Right cardiac atrium (tissue), 5 donors: ENCODE measurements around the gene RAMACL. TPM values are rescaled to one million over a fixed set of nuclear protein-coding genes. Genes with fewer than 3 reads are reported as not detected.

ENCODE experiments used
- ATAC-seq, 2 donors: fragments of 200-7000 bp; cut with Tn5 transposase; one replicate each; pipeline versions ENCODE4 v1.8.0 to v1.9.1; 2020; ENCODE audit warnings: moderate library complexity in 2 of 2, mild to moderate bottlenecking in 1 of 2
- DNase-seq, 3 donors: peaks; one replicate each; pipeline ENCODE4 v3.0.0-alpha.2; 2020
- H3K27ac ChIP-seq: one replicate; pipeline ENCODE4 v1.5.1; 2013; ENCODE audit warnings: mild to moderate bottlenecking, low read length, control low read depth, moderate library complexity
- H3K27me3 ChIP-seq: one replicate; pipeline ENCODE4 v1.6.1; 2013; ENCODE audit not compliant: control insufficient read depth, insufficient read depth
- H3K4me1 ChIP-seq: one replicate; pipeline ENCODE4 v1.6.1; 2013; ENCODE audit warnings: low read length; ENCODE audit not compliant: control insufficient read depth, insufficient read depth
- H3K4me3 ChIP-seq: one replicate; pipeline ENCODE4 v1.5.1; 2013; ENCODE audit warnings: low read length, control low read depth
- H3K9me3 ChIP-seq: one replicate; pipeline ENCODE4 v1.6.1; 2013; ENCODE audit warnings: low read length; ENCODE audit not compliant: control insufficient read depth
- WGBS: extraction: QIAGEN DNeasy Blood & Tissue Kit; methylation state at CpG from one replicate; pipeline ENCODE4 v1.1.7; 2013; 5-methylcytosine and 5-hydroxymethylcytosine counted together
- intact Hi-C, 4 donors: fragments of 100-400 bp; cut with DNase I; formaldehyde crosslinking; loops; one replicate each; pipeline versions ENCODE4 v1.11.0 to v1.14.0; 2022 to 2023
- polyA plus RNA-seq: library from polyadenylated mRNA; stranded (reverse); fragments of 200-250 nt; gene quantifications from one replicate; pipeline ENCODE4 v1.2.3, GENCODE V29; 2013
- total RNA-seq, 4 donors: library from RNA; stranded (reverse); fragmentation: NEBNext Ultra II Directional; extraction: Animal tissue kit (Norgen Biotek cat#: 25700); gene quantifications; one replicate each; pipeline ENCODE4 v1.2.1, GENCODE V29; 2021
- donor health status: healthy with polysubstance abuse.
- donor health status: DM: no; HTN: yes; CAD: no.
- donor health status: DM: no; HTN: no; CAD: no.
- donor health status: DM: no; HTN: yes; CAD: no; lungs with severe emphysema.
- donor health status: DM: yes; HTN: yes; CAD: no.

Gene RAMACL
- total and polyA plus RNA-seq, 5 donors: 0.31 to 1.0 (median 0.47) TPM

DNA sequence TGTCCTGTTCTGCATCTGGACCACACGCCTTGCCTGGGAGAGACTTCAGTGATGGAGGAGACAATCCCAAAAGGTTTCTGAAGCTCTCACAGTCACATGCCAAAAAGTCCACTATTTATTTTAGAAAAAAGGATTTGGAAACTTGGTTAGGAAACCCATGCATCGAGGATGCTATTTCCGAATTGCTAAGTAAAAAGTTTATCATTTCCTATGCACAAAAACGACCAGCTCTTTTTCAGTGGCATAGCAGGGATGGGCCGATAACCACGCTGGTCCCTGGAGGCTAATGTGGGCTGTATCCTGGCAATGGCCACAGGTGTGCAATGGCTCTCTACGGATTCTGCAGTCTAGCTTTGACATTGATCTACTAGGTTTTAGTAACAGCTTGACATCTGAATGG, 33.9 kb downstream of the RAMACL start:
- 84% methylated on average over 7 of the region's 7 CpGs for WGBS
- H3K27me3 ChIP-seq: no peaks in the 10 kb centered on the region
- intact Hi-C loops: loop anchor here in 2 of 4 donors (10.0 kb wide), 1 partner anchor 72 kb away; the partner anchor contains the start of gene RPS6KA2 (in 2 of the 2)
- no peak overlapping the region for H3K4me3 ChIP-seq
- no peak overlapping the region for H3K27ac ChIP-seq
- H3K9me3 ChIP-seq: no peaks in the 10 kb centered on the region
- DNase-seq (no peak), ATAC-seq (no peak)
- H3K4me1 ChIP-seq: peaks cover 8% of the 10 kb centered on the region

DNA sequence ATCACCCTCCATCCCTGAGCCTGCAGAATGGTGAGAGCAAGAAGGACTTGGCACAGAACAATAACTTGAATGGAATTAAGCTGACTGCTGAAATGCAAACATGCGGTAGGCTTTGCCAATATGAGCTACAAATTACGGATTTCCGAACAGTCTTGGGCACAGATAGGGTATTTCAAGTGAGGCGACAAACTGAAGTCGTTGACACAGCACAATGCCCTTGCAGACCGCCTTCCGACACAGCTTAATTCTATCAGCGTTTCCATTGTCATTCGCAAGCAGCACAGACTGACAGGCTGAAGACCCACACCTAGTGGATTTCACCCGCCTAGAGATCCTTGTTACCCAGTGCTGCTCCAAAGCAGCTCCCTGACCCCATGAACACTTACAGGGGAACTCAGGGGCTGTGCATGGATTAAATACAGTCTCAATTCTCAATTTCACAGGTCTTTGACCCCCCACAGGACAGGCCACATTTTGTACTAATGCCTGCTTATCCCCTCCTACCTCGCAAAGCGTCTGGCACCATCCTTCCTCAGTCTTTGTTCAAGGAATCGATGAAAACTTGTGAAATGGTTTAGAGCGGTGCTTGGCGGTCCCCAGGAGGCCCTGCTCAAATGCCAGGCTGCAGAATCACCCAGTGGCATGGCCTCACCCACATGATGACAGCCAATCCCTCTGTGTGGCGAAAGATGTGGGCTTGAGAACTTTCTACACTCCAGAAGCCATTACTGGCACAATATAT, 34.6 kb downstream of the RAMACL start:
- 90% methylated on average over 16 of the region's 16 CpGs for WGBS
- no peaks in the 10 kb centered on the region for H3K9me3 ChIP-seq
- H3K27me3 ChIP-seq: no peaks in the 10 kb centered on the region
- DNase-seq: no peak
- intact Hi-C loops: loop anchor here in 2 of 4 donors (10.0 kb wide), 1 partner anchor 73 kb away; the partner anchor contains the start of gene RPS6KA2 (in 2 of the 2)
- no peak overlapping the region for H3K4me3 ChIP-seq
- ATAC-seq: no peak
- H3K4me1 ChIP-seq: peaks cover 8% of the 10 kb centered on the region
- no peak overlapping the region for H3K27ac ChIP-seq

DNA sequence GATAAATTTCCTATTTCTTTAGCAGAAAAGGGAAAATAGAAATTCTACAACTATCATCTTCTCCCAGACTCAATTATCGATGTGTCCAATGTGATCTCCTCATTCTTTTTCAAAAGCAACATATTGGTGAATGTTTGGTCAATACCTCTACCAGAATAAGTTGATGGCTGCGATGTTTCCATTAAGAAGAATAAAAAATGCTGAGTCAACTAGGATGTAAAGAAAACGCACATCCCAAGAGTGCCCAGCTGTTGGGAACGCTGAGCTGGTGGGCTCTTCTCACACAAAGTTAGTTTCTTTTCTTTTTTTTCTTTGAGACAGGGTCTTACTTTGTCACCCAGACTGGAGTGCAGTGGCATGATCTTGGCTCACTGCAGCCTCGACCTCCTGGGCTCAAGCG, 39.8 kb downstream of the RAMACL start:
- 93% methylated on average over 6 of the region's 6 CpGs for WGBS
- ATAC-seq: no peak
- Histone ChIP-seq H3K4me3 (no peak overlapping the region), H3K27ac (no peak overlapping the region), H3K9me3 (no peaks in the 10 kb centered on the region), H3K4me1 (no peaks in the 10 kb centered on the region), H3K27me3 (no peaks in the 10 kb centered on the region)
- no peak for DNase-seq
- intact Hi-C loops: no loop called here

DNA sequence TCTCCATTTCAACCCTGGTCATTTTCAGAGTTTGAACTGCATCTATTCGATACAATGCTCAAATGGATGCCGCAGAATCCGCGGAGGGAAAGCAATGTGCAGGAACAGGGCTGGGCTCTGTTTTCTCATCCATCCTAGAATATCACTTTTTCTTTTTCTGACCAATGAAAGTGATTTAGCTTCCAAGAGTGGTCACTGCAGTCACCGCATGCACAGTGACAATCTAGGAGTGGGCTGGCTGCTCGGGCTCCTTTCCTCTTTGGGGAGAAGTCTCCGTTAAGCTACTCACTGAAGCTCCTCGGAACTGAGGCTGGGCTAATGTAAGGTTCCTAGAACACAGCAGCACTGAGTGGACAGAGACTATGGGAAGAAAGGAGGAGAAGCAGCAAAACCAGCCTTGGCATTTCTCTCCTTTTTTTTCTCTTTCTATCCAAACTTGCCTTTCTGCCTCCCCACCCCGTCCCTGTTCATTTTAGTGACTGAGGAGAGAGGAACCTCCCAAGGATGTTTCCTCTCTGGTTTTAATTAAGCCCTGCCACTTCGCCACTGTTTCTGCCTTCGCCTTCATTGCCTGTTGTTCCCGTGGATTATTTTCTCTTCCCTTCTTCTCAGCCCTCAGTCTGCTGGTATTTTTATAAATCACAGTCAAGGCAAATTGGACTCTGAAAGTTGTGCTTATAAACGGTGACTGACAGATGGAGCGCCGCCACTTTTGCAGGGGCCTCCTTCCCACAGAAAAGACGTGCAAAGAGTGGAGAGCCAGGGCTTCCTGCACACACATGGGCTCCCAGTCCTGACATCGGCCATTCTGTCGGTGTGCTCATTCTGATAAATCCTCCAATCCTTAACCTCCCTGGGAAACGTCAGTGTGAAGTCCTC, 41.1 kb downstream of the RAMACL start:
- intact Hi-C loops: no loop called here
- 92% methylated on average over 19 of the region's 19 CpGs for WGBS
- no peak for ATAC-seq

DNA sequence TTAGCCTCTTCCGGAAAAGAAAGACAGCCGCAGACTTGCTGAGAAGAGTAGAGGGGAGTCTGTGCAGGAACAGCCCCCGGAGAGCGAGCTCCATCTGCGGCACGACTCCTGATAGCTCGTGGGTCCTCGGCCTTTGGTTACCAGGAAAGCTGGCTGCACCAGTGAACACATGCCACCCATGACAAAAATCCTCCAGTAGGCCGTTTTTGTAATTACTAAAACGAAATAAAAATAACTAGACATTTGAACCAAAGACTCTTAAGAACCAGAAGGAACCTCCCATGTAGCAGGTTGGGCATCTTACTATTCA, 42.2 kb downstream of the RAMACL start:
- Histone ChIP-seq H3K4me3 (no peak overlapping the region), H3K9me3 (no peaks in the 10 kb centered on the region), H3K27me3 (no peaks in the 10 kb centered on the region), H3K27ac (no peak overlapping the region), H3K4me1 (no peaks in the 10 kb centered on the region)
- WGBS: 98% methylated on average over 10 of the region's 10 CpGs
- DNase-seq: no peak
- intact Hi-C loops: no loop called here
- ATAC-seq: no peak

More for the DNA sequence above, 41.1 kb downstream of the RAMACL start:
- DNase-seq: no peak
- no peaks in the 10 kb centered on the region for H3K4me1 ChIP-seq
- no peak overlapping the region for H3K27ac ChIP-seq
- H3K9me3 ChIP-seq: no peaks in the 10 kb centered on the region
- no peaks in the 10 kb centered on the region for H3K27me3 ChIP-seq
- no peak overlapping the region for H3K4me3 ChIP-seq

DNA sequence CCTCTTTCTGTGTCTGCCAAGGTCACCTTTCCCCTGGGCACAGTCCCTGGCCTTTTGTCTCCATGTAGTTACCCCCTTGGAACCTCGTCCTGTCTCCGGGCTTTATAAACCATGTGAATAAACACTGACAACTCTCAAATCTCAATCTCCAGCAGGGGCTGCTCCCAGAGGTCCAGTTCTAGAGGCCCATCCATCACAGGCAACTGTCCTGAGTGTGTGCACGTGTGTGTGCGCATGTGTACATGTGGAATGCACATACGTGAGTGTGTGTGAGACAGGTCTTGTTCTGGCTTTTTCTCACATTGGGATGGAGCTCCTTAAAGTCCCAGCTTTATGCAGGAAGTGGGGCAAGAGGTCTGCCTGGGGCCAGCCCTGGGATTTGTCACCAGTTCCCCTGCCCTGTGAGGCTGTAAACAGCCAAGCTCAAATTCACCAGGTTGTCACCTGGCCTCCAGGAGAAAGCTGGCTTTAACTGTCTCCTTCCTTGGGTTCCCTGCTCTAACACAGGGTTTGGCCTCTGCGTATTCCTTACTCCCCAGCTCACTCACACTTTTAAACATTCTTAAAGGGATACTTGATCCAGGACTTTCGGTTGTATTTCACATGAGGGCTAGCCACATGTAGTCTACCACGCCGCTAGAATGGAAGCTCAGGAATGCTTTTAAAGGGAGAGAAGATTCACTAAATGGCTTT, 42.7 kb downstream of the RAMACL start:
- Histone ChIP-seq H3K4me3 (no peak overlapping the region), H3K9me3 (no peaks in the 10 kb centered on the region), H3K27ac (no peak overlapping the region), H3K4me1 (no peaks in the 10 kb centered on the region), H3K27me3 (no peaks in the 10 kb centered on the region)
- ATAC-seq (no peak), DNase-seq (no peak)
- 91% methylated on average over 9 of the region's 9 CpGs for WGBS
- intact Hi-C loops: no loop called here

DNA sequence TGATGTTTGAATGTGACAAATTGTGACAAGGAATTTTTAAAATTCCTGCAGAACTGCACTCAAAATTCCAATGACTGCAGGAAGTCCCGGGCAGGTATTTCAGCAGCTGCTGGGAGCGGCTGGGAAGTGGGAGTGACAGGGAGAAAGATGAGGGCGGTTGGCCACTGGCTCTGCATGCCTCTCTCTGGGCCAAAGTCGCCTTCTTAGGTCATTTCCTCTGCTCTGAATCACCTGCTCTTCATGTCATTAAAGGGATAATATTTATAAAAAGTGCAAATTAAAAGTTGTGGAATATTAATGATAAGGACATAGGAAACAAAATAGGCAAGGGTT, 43.9 kb downstream of the RAMACL start:
- intact Hi-C loops: no loop called here
- 54% methylated on average over 4 of the region's 4 CpGs for WGBS
- ATAC-seq: peak in 1 of 2 donors; percentile 64

DNA sequence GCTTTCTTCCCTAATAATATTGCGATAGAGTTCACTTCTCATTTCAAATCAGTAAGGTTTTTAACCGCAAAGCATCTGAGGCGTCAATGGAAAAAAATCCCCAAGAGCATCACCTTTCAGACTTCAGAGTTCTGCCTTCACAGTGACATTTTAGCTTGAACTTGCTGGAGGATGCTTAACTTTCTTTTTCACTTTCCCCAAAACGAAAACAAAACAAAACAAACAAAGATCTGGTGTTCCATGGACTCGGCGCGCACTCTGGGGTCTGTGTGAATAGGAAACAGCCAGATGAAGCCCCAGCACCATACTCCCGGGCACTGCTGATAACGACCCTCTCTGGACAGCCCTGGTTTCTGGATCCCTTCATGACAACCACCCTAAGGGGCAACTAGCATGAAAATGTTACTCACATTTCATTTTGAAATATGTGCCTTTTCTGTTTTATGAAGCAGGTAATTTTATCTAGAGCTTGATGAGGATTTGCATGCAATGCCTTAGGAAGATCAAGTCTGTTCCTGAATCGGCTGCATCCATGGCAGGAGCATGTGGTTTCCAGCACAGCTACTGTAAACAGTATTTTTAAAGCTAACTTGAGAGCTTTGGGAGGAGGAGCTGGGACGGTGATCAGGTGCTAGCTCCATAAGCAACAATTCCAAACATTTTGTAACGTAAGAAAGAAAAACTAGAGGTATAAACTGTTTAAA, 44.5 kb downstream of the RAMACL start:
- peak overlapping the region; percentile 54 for H3K27ac ChIP-seq
- H3K4me1 ChIP-seq: no peaks in the 10 kb centered on the region
- H3K4me3 ChIP-seq: peak overlapping the region; percentile 12
- peak in 1 of 2 donors; percentile 37 for ATAC-seq
- H3K27me3 ChIP-seq: no peaks in the 10 kb centered on the region
- no peaks in the 10 kb centered on the region for H3K9me3 ChIP-seq
- intact Hi-C loops: no loop called here
- 70% methylated on average over 12 of the region's 12 CpGs for WGBS
- DNase-seq: no peak

More for the DNA sequence above, 43.9 kb downstream of the RAMACL start:
- H3K4me1 ChIP-seq: no peaks in the 10 kb centered on the region
- no peak overlapping the region for H3K4me3 ChIP-seq
- no peak overlapping the region for H3K27ac ChIP-seq
- no peaks in the 10 kb centered on the region for H3K27me3 ChIP-seq
- no peak for DNase-seq
- no peaks in the 10 kb centered on the region for H3K9me3 ChIP-seq

DNA sequence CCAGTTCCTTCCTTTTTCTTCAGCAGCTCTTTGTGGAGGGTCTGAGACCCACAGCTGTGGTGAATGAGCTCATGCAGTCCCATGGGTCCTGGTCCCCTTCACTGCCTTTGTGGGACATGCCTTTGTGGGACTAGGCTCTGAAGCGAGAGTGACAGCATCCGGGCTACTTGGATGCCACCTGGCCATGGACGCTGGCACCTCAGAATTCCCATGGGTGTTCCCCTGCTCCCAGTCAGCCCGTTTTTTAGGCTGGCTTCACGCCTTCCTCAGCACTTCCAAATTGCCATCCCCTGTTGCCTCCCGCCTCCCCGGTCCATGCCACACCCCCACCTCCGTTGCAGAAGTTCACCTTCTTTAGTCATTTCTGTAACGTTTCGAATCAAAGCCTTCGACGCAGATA, 45.1 kb downstream of the RAMACL start:
- 61% methylated on average over 12 of the region's 12 CpGs for WGBS
- H3K9me3 ChIP-seq: no peaks in the 10 kb centered on the region
- H3K27me3 ChIP-seq: no peaks in the 10 kb centered on the region
- no peaks in the 10 kb centered on the region for H3K4me1 ChIP-seq
- peak overlapping the region; percentile 12 for H3K4me3 ChIP-seq
- intact Hi-C loops: no loop called here
- peak overlapping the region; percentile 74 for H3K27ac ChIP-seq
- DNase-seq: no peak
- peak in 1 of 2 donors; percentile 19 for ATAC-seq

DNA sequence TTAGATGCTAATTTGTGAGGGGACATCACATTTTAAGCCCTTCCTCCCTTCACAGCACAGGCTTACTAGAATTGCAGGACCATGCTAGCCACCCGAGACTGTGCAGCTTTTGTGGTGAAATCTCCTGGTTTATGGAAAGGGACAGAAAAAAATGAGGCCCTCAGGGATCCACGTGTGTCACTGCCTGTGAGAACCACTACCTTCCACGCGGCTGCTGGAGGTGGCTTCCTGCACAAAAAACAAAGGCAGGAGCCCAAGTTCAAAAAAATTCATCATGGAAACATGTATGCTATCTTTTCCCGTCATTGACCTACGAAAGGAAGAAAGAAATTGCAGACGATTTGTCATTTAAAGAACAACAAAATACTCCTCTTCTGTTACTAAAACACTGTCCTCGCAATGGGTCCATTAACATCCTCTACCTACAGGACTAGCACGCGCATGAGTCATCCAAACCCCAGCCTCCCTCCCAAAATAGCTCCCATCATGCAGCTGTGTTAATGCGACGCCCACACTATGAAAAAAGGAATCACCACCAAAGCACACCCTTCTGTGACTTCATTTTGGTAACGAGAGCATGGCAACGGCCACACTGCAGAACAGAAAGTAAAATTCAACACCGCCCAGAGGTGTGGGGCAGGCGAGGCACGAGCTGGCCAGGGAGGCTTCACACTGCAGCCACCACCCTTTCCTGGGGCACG, 45.7 kb downstream of the RAMACL start:
- intact Hi-C loops: no loop called here
- 64% methylated on average over 18 of the region's 18 CpGs for WGBS
- DNase-seq: no peak
- Histone ChIP-seq H3K9me3 (no peaks in the 10 kb centered on the region), H3K4me1 (no peaks in the 10 kb centered on the region), H3K27me3 (no peaks in the 10 kb centered on the region), H3K27ac (peak overlapping the region; percentile 74), H3K4me3 (no peak overlapping the region)
- ATAC-seq: peak; percentile 69 to 88
